Measurements from ENCODE around the gene DNHD1. TPM values are rescaled to one million over a fixed set of nuclear protein-coding genes. Genes with fewer than 3 reads are reported as not detected.

The DNHD1 gene
- total RNA-seq, 6 experiments from 2014 or later, result 1.9 to 10.3 (median 6.1) TPM

DNA sequence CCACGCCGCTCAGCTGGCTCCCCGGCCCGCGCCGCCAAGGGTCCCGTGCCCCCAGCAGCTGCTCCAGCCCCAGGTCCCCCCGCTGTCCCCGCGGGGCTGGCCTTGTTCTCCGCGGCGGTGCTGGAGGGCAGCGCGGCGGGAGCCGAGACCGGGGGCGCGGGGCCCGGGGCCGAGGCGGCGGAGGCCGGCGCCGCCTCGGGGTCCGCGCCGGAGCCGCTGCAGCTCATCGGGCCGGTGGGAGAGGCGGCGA, 114.8 kb downstream of the DNHD1 start:
- Histone ChIP-seq H3K27me3 (no peaks in the 10 kb centered on the region), H3K27ac (peak overlapping the region; percentile 86 to 95 (median 94)), H3K4me3 (peak overlapping the region; percentile 62 to 76 (median 68)), H3K9me3 (no peaks in the 10 kb centered on the region), H3K4me1 (peaks cover 0 to 18% (median 2%) of the 10 kb centered on the region in 4 donors), H3K36me3 (peaks cover 8 to 55% (median 22%) of the 10 kb centered on the region in 4 donors)
- intact Hi-C loops (cut with DNase I), result no loop called here
- ATAC-seq (no peak), DNase-seq (no peak)
- WGBS (ENCODE audit: insufficient coverage, low coverage, low lambda C conversion rate, missing lambda C conversion rate), result no CpG with 5 or more reads among the region's 36 CpGs
- TF ChIP-seq, protein P1, sequence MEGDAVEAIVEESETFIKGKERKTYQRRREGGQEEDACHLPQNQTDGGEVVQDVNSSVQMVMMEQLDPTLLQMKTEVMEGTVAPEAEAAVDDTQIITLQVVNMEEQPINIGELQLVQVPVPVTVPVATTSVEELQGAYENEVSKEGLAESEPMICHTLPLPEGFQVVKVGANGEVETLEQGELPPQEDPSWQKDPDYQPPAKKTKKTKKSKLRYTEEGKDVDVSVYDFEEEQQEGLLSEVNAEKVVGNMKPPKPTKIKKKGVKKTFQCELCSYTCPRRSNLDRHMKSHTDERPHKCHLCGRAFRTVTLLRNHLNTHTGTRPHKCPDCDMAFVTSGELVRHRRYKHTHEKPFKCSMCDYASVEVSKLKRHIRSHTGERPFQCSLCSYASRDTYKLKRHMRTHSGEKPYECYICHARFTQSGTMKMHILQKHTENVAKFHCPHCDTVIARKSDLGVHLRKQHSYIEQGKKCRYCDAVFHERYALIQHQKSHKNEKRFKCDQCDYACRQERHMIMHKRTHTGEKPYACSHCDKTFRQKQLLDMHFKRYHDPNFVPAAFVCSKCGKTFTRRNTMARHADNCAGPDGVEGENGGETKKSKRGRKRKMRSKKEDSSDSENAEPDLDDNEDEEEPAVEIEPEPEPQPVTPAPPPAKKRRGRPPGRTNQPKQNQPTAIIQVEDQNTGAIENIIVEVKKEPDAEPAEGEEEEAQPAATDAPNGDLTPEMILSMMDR (IDR thresholded peaks at IDR 0.05), result no peak
- no peak for TF ChIP-seq POLR2A (IDR thresholded peaks at IDR 0.05)

DNA sequence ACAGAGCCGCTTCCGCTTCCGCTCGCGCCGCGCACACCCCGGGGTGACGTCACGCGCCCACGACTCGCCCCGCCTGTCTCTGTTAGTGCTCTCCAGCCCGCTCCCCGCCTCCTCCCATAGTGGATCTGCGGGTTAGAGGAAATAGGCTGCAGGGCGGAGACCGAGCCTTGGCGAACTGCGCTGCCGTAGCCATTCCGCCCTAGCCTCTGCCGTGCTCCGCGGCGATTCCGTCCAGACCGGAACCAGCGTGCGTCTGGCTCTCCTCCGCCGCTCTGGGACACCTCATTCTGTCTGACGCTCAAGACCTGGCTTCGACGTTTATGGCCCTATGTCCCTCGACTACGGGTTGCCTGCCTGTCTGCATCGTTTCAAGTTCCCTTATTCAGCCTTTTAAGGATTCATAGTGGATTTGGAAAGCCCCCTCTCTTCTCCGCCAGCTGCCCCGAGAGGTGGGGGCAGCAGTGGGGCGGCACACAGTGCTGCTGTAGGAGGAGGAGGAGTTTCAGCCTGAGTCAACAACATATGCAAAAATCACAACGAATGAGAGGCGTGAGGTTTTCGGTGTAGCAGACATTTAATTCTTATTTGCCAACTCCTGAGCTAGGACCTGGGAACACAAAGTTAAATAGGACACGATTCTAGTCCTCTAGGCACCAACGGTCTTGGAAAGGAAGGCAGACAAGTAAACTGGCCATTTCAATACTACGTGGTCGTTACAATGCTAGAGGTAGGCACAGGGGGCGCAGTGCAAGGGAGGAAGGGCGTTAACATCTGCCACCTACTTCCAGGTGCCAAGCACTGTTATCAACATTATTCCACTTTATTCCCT, 115.3 kb downstream of the DNHD1 start, which contains the start of gene TAF10:
Gene TAF10, minus strand, starts transcription at position 4 of the 829 bp plus-strand sequence. CDS start 27 bp downstream, outside the sequence.
- Histone ChIP-seq H3K9me3 (no peaks in the 10 kb centered on the region), H3K4me1 (peaks cover 0 to 12% (median 2%) of the 10 kb centered on the region in 4 donors), H3K4me3 (peak within 1 kb of the TSS; percentile 62 to 76 (median 68)), H3K36me3 (peaks cover 8 to 51% (median 22%) of the 10 kb centered on the region in 4 donors), H3K27ac (peak within 1 kb of the TSS; percentile 86 to 95 (median 94)), H3K27me3 (no peaks in the 10 kb centered on the region)
- DNase-seq (peak; percentile 98 to 99 (median 99)), ATAC-seq (peak; percentile 94 to 97 (median 96))
- WGBS (ENCODE audit: insufficient coverage, low coverage, low lambda C conversion rate, missing lambda C conversion rate), result under 1% methylated on average over 23 of the region's 51 CpGs
- intact Hi-C loops (cut with DNase I), result no loop called here
- peak; percentile 99 for TF ChIP-seq POLR2A (IDR thresholded peaks at IDR 0.05)
- TF ChIP-seq, protein P1 (IDR thresholded peaks at IDR 0.05), result peak; percentile 32 to 46 (median 34)

DNA sequence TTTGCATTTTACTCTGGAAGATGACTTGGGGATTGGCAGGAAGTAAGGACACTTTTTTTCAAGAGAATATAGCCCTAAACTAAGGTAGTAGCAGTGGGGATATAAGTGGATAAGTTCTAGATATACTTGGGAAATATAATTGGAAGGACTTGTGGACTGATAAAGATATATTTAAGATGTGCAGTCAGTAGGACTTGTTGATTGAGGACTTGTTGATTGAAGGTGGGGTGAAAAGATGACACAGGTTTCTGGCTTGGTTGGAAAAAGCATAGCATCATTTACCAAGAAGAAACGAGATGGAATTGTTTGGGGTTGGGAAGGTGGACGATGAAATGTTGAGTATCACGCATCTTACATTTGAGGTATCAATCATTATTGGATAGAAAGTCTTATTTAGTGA, 116.4 kb downstream of the DNHD1 start:
- no peak for TF ChIP-seq POLR2A (IDR thresholded peaks at IDR 0.05)
- TF ChIP-seq, protein P1 (IDR thresholded peaks at IDR 0.05), result no peak
- peaks cover 8 to 41% (median 21%) of the 10 kb centered on the region in 4 donors for H3K36me3 ChIP-seq
- intact Hi-C loops (cut with DNase I), result no loop called here
- no peak for DNase-seq
- H3K27ac ChIP-seq, result peak overlapping the region in 2 of 3 donors; percentile 94 to 95
- H3K4me1 ChIP-seq, result peaks cover 0 to 16% (median 2%) of the 10 kb centered on the region in 4 donors
- H3K9me3 ChIP-seq, result no peaks in the 10 kb centered on the region
- ATAC-seq, result no peak
- no peaks in the 10 kb centered on the region for H3K27me3 ChIP-seq
- WGBS (ENCODE audit: insufficient coverage, low coverage, low lambda C conversion rate, missing lambda C conversion rate), result 97% methylated on average over 3 of the region's 3 CpGs
- no peak overlapping the region for H3K4me3 ChIP-seq

DNA sequence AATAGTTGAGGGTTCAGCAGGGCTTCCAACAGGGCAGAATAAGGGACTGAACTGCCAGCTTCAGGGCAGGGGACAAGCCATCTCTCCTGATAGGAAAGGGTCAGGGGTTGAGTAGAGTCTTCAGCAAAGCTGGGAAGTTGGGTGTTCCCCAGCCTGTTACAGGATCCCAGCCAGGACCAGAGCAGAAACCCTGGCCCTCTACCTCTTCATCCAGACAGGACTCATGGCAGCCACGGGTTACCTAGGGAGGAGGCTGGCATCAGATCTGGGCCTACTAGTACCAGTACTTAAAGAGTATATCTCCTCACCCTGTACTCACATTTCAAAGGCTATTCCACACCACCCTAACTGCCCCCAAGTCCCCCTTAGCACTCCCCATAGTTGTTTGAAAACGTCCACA, 117.4 kb downstream of the DNHD1 start:
- Histone ChIP-seq H3K36me3 (peaks cover 4 to 31% (median 13%) of the 10 kb centered on the region in 4 donors), H3K9me3 (no peaks in the 10 kb centered on the region), H3K27ac (no peak overlapping the region), H3K4me1 (peaks cover 0 to 17% (median 2%) of the 10 kb centered on the region in 4 donors), H3K4me3 (no peak overlapping the region), H3K27me3 (no peaks in the 10 kb centered on the region)
- no peak for TF ChIP-seq POLR2A (IDR thresholded peaks at IDR 0.05)
- TF ChIP-seq, protein P1 (IDR thresholded peaks at IDR 0.05), result no peak
- 63% methylated on average over 1 of the region's 2 CpGs for WGBS (ENCODE audit: insufficient coverage, low coverage, low lambda C conversion rate, missing lambda C conversion rate)
- intact Hi-C loops (cut with DNase I), result no loop called here
- no peak for DNase-seq
- ATAC-seq, result no peak
